Measurements from ENCODE around the gene NPM3. TPM values are rescaled to one million over a fixed set of nuclear protein-coding genes. Genes with fewer than 3 reads are reported as not detected.

Gene NPM3
- total RNA-seq, 1 experiment from 2014 or later = 260 TPM

DNA sequence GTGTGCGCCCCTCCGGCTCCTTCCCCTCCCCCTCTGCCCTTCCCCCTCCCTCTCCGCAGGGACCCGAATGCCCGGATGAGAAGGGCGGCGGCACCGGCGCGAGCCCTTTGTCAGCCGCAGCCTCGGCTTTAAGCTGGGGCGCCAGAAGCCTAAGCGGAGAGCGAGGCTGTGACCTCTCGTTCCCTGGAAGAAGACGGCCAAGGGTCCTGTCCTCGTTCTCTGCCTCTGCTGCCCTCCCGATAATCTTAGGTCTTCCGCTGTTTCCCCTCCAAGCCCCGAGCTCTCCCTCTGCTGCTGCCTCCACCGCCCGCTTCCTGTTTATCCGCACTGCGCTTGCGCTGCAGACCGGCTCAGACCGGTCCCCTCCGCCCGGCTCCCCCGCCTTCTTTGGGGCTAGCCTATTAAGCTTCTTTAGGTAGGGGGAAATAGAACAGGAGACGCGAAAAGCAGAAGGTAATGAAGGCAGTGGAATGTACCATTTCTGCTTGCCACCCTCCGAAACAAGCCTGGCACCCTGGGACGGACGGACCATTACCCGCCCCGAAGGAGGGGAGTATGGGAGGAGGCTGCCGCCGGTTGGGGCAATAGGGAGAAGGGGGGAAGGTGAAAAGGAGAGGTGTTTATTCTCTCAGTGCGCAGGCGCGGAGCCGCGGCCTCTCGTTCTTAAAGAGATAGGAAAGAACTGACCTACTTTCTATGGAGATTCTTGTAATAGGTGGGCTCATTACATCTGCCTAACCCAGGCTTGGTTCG, 35.0 kb upstream of the NPM3 start, which contains the start of gene OGA (continued):
- TF ChIP-seq ZNF671 (CRISPR knock-in tag; IDR thresholded peaks at IDR 0.05) (no peak), ELF4 (CRISPR knock-in tag; IDR thresholded peaks at IDR 0.05; ENCODE audit: low read depth) (0 out of 2 replicates have a peak, but pooled peaks have one; percentile 47), ERG (CRISPR knock-in tag; IDR thresholded peaks at IDR 0.05) (no peak), CTCF (IDR thresholded peaks at IDR 0.05) (no peak), NR2C2 (CRISPR knock-in tag; IDR thresholded peaks at IDR 0.05) (no peak), USF1 (CRISPR knock-in tag; IDR thresholded peaks at IDR 0.05) (0 out of 2 replicates have a peak, but pooled peaks have one; percentile 52), SOX15 (CRISPR knock-in tag; IDR thresholded peaks at IDR 0.05) (no peak), IRF2 (CRISPR knock-in tag; IDR thresholded peaks at IDR 0.05; ENCODE audit: borderline replicate concordance, low read depth) (no peak), E2F1 (CRISPR knock-in tag; IDR thresholded peaks at IDR 0.05) (no peak), EMX1 (CRISPR knock-in tag; IDR thresholded peaks at IDR 0.05) (no peak), ETV6 (CRISPR knock-in tag; IDR thresholded peaks at IDR 0.05) (peak; percentile 78), MYBL2 (CRISPR knock-in tag; IDR thresholded peaks at IDR 0.05) (peak; percentile 82), NR1H2 (CRISPR knock-in tag; IDR thresholded peaks at IDR 0.05) (no peak), NR3C1 (CRISPR knock-in tag; conservative IDR thresholded peaks at IDR 0.05; ENCODE audit: low read depth) (0 out of 2 replicates have a peak, but pooled peaks have one; percentile 33), E2F5 (CRISPR knock-in tag; IDR thresholded peaks at IDR 0.05) (0 out of 2 replicates have a peak, but pooled peaks have one; percentile 7), RELA (CRISPR knock-in tag; IDR thresholded peaks at IDR 0.05; ENCODE audit: borderline replicate concordance) (no peak), ZNF138 (CRISPR knock-in tag; conservative IDR thresholded peaks at IDR 0.05) (no peak), TP53 (CRISPR knock-in tag; IDR thresholded peaks at IDR 0.05) (no peak), HMGXB4 (CRISPR knock-in tag; IDR thresholded peaks at IDR 0.05) (peak; percentile 53; the same call in 1 of the 2 replicates), HMGA2 (CRISPR knock-in tag; IDR thresholded peaks at IDR 0.05) (peak; percentile 33; the same call in 1 of the 2 replicates), AFF4 (CRISPR knock-in tag; IDR thresholded peaks at IDR 0.05; ENCODE audit: borderline replicate concordance) (peak; percentile 64; the same call in 1 of the 2 replicates), ZNF121 (CRISPR knock-in tag; IDR thresholded peaks at IDR 0.05) (no peak), ESRRA (CRISPR knock-in tag; IDR thresholded peaks at IDR 0.05; ENCODE audit: borderline replicate concordance) (no peak), MXD4 (CRISPR knock-in tag; IDR thresholded peaks at IDR 0.05; ENCODE audit: borderline replicate concordance) (no peak)
- TF ChIP-seq, protein P1, sequence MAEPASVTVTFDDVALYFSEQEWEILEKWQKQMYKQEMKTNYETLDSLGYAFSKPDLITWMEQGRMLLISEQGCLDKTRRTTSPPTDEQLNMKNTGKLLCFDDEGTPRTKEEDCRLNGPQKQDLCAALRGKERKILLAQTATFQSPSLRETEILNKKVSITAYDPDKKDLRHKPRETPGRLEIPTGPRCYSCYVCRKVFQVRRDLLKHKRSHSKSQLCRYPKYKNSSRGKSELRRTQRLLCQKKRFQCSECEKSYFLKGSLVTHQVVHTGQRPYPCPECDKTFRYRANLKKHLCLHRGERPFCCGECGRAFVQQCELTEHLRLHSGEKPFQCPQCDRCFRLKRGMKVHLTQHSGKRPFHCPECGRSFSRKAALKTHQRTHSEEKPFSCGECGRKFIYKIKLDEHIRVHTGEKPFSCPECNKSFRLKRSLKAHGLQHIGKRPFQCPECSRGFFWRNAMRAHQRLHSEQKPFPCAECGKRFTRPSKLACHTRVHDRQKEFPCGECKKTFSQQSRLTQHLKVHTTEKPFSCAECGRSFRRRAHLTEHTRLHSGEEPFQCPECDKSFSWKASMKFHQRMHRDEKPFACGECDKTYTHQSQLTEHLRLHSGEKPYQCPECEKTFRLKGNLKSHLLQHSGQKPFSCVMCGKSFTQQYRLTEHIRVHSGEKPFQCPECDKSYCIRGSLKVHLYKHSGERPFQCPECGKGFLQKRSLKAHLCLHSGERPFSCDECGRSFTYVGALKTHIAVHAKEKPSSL (CRISPR knock-in tag; conservative IDR thresholded peaks at IDR 0.05) = no peak
